DND-41 (cell line): Measurements from ENCODE around the gene KCTD11.

Experiments used
- CTCF ChIP-seq: IDR thresholded peaks from 2 replicates; pipeline ENCODE4 v1.5.1; 2012; ENCODE audit warnings: borderline replicate concordance, low read length, moderate library complexity, mild to moderate bottlenecking; ENCODE audit not compliant: poor library complexity, severe bottlenecking; ENCODE audit errors: extremely low read depth
- EZH2 ChIP-seq: IDR thresholded peaks from 3 replicates; pipeline ENCODE4 v1.6.1; 2012; ENCODE audit warnings: borderline replicate concordance, low read depth, mild to moderate bottlenecking, moderate library complexity, low read length, inconsistent platforms; ENCODE audit not compliant: severe bottlenecking

DNA sequence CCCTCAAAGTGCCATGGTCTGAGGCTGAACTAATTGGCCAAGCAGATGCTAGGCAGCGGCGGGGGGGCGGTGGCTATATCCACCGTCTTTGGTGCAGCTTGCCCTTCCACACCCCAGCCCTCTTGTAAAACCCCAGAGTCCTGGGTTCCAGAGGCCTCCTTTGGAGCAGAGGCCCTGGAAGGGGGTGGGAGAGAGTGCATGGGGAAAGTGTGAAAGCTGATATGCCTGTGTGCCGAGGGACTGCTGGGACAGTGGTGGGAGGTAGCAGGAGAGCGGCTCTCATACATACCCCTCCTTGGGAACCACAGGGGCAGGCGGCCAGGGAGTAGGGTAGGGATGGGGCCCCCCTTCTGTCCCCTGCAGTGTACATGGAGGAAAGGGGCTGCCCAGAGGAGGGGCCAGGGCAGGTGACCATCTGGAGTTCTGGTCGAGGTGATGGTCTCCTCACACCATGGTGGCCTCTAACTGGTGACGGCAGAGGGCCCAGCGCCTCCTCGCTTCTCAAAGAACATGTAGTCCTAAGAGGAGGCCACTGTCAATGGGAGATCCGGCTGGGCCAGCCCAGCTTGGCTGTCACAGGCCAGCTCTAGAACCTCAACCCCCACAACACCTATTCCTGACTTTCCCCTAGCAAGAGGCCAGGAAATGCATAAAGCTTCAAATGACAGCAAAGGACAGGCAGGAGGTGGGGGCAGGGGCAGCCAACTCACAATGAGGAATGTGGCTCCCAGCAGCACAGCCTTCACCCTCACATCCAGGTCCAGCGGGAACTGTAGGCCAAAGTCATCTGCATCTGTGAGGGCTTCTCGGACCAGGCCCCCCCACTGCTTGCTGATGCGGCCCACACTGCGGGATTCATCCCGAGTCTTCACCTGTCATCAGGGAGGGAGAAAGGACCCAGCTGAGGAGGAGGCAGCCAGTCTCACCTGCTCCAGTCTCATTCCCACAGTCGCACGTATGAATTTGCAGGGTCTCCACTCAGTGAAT, 38.3 kb downstream of the KCTD11 start:
- TF ChIP-seq CTCF, result no peak
- TF ChIP-seq EZH2, result no peak
